HepG2 (cell line): ENCODE measurements around the gene CD7. TPM values are rescaled to one million over a fixed set of nuclear protein-coding genes. Genes with fewer than 3 reads are reported as not detected.

Experiments
- AHR ChIP-seq: IDR thresholded peaks from 2 replicates; pipeline ENCODE4 v1.6.1; 2018; ENCODE audit warnings: missing genetic modification reagents, missing compliant biosample characterization
- FLYWCH1 ChIP-seq: sonication (generic); formaldehyde crosslinking; IDR thresholded peaks from 2 replicates; pipeline ENCODE4 v1.8.1; 2023; ENCODE audit warnings: mild to moderate bottlenecking, missing genetic modification reagents
- FOXA1 ChIP-seq, 2 experiments: fragments of 450-650 bp in 1 of 2; sonication (generic) in 1 of 2; formaldehyde crosslinking in 1 of 2; IDR thresholded peaks; 2 replicates each; pipeline versions ENCODE4 v1.4.0 to v1.6.1; 2016 to 2020; ENCODE audit warnings: missing genetic modification reagents in 1 of 2
- HHEX ChIP-seq: IDR thresholded peaks from 2 replicates; pipeline ENCODE4 v1.6.1; 2016; ENCODE audit warnings: control low read depth
- KLF12 ChIP-seq: sonication (generic); formaldehyde crosslinking; IDR thresholded peaks from 2 replicates; pipeline ENCODE4 v1.4.0; 2020; ENCODE audit warnings: missing genetic modification reagents, borderline replicate concordance
- MEIS1 ChIP-seq: sonication (generic); formaldehyde crosslinking; IDR thresholded peaks from 2 replicates; pipeline ENCODE4 v1.9.0; 2021; ENCODE audit warnings: mild to moderate bottlenecking, missing genetic modification reagents, moderate library complexity, borderline replicate concordance
- NFIB ChIP-seq: sonication (generic); formaldehyde crosslinking; IDR thresholded peaks from 2 replicates; pipeline ENCODE4 v1.9.0; 2021; ENCODE audit warnings: missing genetic modification reagents, mild to moderate bottlenecking, borderline replicate concordance
- ONECUT2 ChIP-seq: sonication (generic); formaldehyde crosslinking; IDR thresholded peaks from 2 replicates; pipeline ENCODE4 v1.4.0; 2020; ENCODE audit warnings: missing genetic modification reagents
- RFX3 ChIP-seq: IDR thresholded peaks from 2 replicates; pipeline ENCODE4 v1.6.1; 2016; ENCODE audit warnings: missing biosample characterization, missing genetic modification reagents
- SIN3B ChIP-seq: fragments of 150-350 bp; IDR thresholded peaks from 2 replicates; pipeline ENCODE4 v1.6.1; 2014; ENCODE audit warnings: low read length
- SKI ChIP-seq: fragments of 450-650 bp; IDR thresholded peaks from one replicate; pipeline ENCODE4 v1.6.1; 2018; ENCODE audit warnings: mild to moderate bottlenecking; ENCODE audit not compliant: partially characterized antibody
- ZFP82 ChIP-seq: sonication (generic); formaldehyde crosslinking; IDR thresholded peaks from 2 replicates; pipeline ENCODE4 v1.5.1; 2020; ENCODE audit warnings: mild to moderate bottlenecking, missing genetic modification reagents, borderline replicate concordance
- ZNF207 ChIP-seq: fragments of 450-650 bp; IDR thresholded peaks from 2 replicates; pipeline ENCODE4 v1.6.1; 2016; ENCODE audit warnings: antibody characterized with exemption, borderline replicate concordance
- ZNF354B ChIP-seq: sonication (generic); formaldehyde crosslinking; IDR thresholded peaks from 2 replicates; pipeline ENCODE4 v1.8.0; 2022; ENCODE audit warnings: mild to moderate bottlenecking, missing genetic modification reagents
- ZNF451 ChIP-seq: sonication (generic); formaldehyde crosslinking; IDR thresholded peaks from 2 replicates; pipeline ENCODE4 v1.5.0; 2020; ENCODE audit warnings: mild to moderate bottlenecking, missing genetic modification reagents
- ZNF83 ChIP-seq: sonication (generic); formaldehyde crosslinking; IDR thresholded peaks from 2 replicates; pipeline ENCODE4 v1.4.0; 2020; ENCODE audit warnings: missing genetic modification reagents, mild to moderate bottlenecking, borderline replicate concordance
- polyA plus RNA-seq, 8 experiments: library from polyadenylated mRNA; depleted of rRNA in 3 of 8; stranded (reverse) in 7 of 8; unstranded in 1 of 8; fragments of >200 nt; fragmentation: Illumina TruSeq in 4 of 8; extraction: Trizol in 4 of 8; gene quantifications; 2 replicates each; pipeline versions ENCODE4 v1.2.1 to v1.2.3, GENCODE V29; 2011 to 2016; ENCODE audit warnings: low read depth in 4 of 8, missing spikeins in 1 of 8, mixed read lengths in 1 of 8; ENCODE audit not compliant: insufficient read depth in 1 of 8
- total RNA-seq, 5 experiments: library from RNA; depleted of rRNA; stranded (reverse); fragments of >200 nt; fragmentation: Illumina TruSeq; extraction: Trizol; gene quantifications; 2 replicates each; pipeline ENCODE4 v1.2.3, GENCODE V29; 2016; ENCODE audit warnings: low read depth in 1 of 5
- TF ChIP-seq, protein P1 (sequence below): sonication (generic); formaldehyde crosslinking; IDR thresholded peaks from 2 replicates; pipeline ENCODE4 v1.5.0; 2020; ENCODE audit warnings: mild to moderate bottlenecking, missing genetic modification reagents
- TF ChIP-seq, protein P2 (sequence below): sonication (generic); formaldehyde crosslinking; IDR thresholded peaks from 2 replicates; pipeline ENCODE4 v1.5.1; 2020; ENCODE audit warnings: mild to moderate bottlenecking, missing genetic modification reagents, moderate library complexity
- TF ChIP-seq, protein P3 (sequence below): sonication (generic); formaldehyde crosslinking; IDR thresholded peaks from 2 replicates; pipeline ENCODE4 v1.5.0; 2020; ENCODE audit warnings: mild to moderate bottlenecking, missing genetic modification reagents
- TF ChIP-seq, protein P4 (sequence below): sonication (generic); formaldehyde crosslinking; IDR thresholded peaks from 2 replicates; pipeline ENCODE4 v1.8.1; 2023; ENCODE audit warnings: mild to moderate bottlenecking, moderate library complexity, missing genetic modification reagents

The CD7 gene
- total and polyA plus RNA-seq, 2 of the 13 experiments (the other 11 are each of a cell fraction or from before 2014, with no cell fraction given) = 67.6 to 76.4 TPM

DNA sequence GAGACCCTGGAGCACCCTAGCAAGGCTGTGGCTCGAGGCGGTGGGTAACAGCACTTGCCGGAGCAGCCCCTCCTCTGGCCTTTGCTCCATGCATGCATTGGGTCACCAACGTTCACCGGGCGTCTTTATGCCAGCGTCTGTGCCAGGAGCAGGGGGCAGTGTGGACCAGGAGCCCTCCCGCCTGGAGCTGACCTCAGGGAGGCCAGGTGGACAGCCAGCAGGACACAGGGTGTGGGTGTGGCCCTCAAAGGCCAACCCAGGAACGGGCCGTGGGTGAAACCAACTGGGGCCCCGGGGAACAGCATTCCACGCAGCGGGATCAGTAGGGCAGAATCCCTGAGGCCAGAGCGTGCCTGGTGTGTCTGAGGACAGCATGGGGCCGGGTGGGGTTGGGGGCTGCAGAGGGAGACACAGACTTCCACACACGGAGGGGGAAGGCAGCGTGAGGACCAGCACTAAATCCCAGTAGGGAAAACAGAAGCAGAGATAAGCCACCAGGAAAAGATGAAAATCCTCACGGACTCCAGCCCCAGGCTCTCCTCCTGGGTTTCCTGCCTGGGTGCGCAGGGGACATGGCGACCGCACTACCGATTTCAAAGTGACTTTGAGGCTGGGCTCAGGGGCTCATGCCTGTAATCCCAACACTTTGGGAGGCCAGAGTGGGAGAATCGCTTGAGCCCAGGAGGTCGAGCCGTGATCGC is 2.9 kb upstream of the CD7 start (continued):
- TF ChIP-seq ZNF83 (CRISPR knock-in tag) (no peak), ZNF207 (no peak), AHR (CRISPR knock-in tag) (peak; percentile 81; the same call in 1 of the 2 replicates), HHEX (CRISPR knock-in tag) (no peak), KLF12 (CRISPR knock-in tag) (peak; percentile 71; the same call in 1 of the 2 replicates), NFIB (CRISPR knock-in tag) (no peak), SKI (peak; percentile 60), FOXA1 (IDR thresholded peaks at IDR 0.05) (no peak), FOXA1 (CRISPR knock-in tag; IDR thresholded peaks at IDR 0.05) (no peak; the same call in 1 of the 2 replicates), FLYWCH1 (CRISPR knock-in tag) (no peak), ZNF354B (CRISPR knock-in tag) (no peak), ONECUT2 (CRISPR knock-in tag) (no peak), MEIS1 (CRISPR knock-in tag) (no peak), ZNF451 (CRISPR knock-in tag) (0 out of 2 replicates have a peak, but pooled peaks have one; percentile 54), SIN3B (no peak), ZFP82 (CRISPR knock-in tag) (no peak), RFX3 (CRISPR knock-in tag) (no peak)
- TF ChIP-seq, protein P1, sequence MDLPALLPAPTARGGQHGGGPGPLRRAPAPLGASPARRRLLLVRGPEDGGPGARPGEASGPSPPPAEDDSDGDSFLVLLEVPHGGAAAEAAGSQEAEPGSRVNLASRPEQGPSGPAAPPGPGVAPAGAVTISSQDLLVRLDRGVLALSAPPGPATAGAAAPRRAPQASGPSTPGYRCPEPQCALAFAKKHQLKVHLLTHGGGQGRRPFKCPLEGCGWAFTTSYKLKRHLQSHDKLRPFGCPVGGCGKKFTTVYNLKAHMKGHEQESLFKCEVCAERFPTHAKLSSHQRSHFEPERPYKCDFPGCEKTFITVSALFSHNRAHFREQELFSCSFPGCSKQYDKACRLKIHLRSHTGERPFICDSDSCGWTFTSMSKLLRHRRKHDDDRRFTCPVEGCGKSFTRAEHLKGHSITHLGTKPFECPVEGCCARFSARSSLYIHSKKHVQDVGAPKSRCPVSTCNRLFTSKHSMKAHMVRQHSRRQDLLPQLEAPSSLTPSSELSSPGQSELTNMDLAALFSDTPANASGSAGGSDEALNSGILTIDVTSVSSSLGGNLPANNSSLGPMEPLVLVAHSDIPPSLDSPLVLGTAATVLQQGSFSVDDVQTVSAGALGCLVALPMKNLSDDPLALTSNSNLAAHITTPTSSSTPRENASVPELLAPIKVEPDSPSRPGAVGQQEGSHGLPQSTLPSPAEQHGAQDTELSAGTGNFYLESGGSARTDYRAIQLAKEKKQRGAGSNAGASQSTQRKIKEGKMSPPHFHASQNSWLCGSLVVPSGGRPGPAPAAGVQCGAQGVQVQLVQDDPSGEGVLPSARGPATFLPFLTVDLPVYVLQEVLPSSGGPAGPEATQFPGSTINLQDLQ = 0 out of 2 replicates have a peak, but pooled peaks have one; percentile 48
- TF ChIP-seq, protein P2, sequence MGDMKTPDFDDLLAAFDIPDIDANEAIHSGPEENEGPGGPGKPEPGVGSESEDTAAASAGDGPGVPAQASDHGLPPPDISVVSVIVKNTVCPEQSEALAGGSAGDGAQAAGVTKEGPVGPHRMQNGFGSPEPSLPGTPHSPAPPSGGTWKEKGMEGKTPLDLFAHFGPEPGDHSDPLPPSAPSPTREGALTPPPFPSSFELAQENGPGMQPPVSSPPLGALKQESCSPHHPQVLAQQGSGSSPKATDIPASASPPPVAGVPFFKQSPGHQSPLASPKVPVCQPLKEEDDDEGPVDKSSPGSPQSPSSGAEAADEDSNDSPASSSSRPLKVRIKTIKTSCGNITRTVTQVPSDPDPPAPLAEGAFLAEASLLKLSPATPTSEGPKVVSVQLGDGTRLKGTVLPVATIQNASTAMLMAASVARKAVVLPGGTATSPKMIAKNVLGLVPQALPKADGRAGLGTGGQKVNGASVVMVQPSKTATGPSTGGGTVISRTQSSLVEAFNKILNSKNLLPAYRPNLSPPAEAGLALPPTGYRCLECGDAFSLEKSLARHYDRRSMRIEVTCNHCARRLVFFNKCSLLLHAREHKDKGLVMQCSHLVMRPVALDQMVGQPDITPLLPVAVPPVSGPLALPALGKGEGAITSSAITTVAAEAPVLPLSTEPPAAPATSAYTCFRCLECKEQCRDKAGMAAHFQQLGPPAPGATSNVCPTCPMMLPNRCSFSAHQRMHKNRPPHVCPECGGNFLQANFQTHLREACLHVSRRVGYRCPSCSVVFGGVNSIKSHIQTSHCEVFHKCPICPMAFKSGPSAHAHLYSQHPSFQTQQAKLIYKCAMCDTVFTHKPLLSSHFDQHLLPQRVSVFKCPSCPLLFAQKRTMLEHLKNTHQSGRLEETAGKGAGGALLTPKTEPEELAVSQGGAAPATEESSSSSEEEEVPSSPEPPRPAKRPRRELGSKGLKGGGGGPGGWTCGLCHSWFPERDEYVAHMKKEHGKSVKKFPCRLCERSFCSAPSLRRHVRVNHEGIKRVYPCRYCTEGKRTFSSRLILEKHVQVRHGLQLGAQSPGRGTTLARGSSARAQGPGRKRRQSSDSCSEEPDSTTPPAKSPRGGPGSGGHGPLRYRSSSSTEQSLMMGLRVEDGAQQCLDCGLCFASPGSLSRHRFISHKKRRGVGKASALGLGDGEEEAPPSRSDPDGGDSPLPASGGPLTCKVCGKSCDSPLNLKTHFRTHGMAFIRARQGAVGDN (CRISPR knock-in tag) = peak; percentile 82
- TF ChIP-seq, protein P3, sequence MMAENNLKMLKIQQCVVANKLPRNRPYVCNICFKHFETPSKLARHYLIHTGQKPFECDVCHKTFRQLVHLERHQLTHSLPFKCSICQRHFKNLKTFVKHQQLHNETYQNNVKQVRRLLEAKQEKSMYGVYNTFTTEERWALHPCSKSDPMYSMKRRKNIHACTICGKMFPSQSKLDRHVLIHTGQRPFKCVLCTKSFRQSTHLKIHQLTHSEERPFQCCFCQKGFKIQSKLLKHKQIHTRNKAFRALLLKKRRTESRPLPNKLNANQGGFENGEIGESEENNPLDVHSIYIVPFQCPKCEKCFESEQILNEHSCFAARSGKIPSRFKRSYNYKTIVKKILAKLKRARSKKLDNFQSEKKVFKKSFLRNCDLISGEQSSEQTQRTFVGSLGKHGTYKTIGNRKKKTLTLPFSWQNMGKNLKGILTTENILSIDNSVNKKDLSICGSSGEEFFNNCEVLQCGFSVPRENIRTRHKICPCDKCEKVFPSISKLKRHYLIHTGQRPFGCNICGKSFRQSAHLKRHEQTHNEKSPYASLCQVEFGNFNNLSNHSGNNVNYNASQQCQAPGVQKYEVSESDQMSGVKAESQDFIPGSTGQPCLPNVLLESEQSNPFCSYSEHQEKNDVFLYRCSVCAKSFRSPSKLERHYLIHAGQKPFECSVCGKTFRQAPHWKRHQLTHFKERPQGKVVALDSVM (CRISPR knock-in tag) = peak; percentile 42; the same call in 1 of the 2 replicates
- TF ChIP-seq, protein P4, sequence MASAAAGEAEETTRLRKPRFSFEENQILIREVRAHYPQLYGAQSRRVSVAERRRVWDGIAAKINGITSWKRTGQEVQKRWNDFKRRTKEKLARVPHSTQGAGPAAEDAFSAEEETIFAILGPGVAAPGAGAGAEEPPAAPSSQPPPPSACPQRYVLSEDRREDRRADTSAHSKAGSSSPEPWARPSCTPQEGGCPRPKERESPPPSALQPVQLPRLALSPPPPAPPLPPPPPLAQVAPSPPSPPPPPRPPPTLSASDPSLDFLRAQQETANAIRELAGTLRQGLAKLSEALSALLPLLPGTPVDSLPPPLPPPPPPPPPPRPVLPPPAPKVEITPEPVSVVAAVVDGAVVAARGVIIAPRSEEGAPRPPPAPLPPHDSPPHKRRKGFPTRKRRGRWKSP (CRISPR knock-in tag) = peak; percentile 27; the same call in 1 of the 2 replicates
